Measurements from ENCODE around the gene PTBP1.

PTBP1 gene

DNA sequence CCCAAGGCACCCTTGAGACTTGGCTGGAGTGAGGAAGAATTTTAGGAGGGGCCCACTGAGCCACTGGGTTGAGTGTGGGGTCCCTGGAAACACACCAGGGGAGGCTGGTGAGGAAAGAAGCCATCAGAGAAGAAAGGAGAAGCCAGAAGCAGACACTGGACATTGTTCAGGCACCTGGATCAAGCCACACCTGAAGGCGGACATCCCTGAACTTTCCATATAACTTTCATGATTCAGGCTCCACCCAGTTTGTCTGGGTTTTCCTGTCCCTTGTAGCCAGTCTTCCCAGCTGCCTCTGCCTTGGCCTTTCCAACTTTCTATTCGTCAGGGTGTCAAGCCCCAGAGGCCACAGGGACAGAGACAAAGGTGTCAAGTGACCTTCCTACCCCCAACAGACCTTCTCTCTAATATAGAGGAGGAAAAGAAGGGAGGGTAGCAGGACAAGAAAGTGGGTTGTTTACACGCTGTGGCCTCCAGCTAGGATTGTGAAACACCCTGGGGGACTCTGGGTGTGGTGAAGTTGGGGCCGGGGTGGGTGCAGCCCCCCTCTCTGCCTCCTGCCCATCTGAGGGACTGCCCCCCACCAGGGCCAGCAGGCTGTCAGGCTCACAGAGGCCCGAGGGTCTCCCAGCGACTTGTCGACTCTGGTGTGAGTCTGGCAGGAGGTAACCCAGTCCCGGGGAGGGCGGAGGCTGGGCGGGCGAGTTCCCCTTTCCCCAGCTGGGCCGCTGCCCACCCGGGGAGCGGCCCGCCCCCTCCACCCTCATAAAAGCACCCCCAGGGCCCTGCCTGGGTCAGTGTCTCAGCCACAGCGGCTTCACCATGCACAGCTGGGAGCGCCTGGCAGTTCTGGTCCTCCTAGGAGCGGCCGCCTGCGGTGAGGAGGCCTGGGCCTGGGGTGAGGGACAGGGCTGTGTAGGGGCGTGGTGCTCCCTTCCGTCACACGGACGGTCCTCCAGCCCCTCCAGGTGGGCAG is 61.9 kb downstream of the PTBP1 start, which contains the start of gene CFD:
CFD (plus strand) TSS at position 797 of the 976 bp plus-strand sequence; CDS start at position 823, 26 bp downstream.
- no peak for DNase-seq

DNA sequence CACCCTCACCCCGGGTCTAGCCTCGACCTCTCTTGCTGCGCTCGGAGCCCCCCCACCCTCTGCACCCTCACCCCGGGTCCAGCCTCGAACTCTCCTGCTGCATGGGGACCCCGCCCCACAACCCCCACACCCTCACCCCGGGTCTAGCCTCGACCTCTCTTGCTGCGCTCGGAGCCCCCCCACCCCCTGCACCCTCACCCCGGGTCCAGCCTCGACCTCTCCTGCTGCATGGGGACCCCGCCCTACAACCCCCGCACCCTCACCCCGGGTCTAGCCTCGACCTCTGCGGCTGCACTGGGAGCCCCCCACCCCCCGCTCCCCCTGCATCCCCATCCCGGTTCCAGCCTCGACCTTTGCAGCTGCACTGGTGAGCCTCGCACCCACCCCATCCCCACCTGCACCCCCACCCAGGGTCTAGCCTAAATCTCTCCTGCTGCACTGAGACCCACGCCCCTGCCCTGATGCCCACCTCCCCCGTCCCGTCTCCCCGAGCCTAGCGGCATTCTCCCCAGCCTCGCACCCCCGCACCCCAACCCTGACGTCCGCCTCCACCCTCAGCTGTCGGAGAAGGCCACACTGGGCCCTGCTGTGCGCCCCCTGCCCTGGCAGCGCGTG is 64.0 kb downstream of the PTBP1 start:
- no peak for DNase-seq
